GM19463 (cell line): Measurements from ENCODE around the gene FDX2.
A peak's percentile ranks its signal among the peaks of the same experiment; 100 is the strongest.

Experiments
- ATAC-seq: cut with Tn5 transposase; IDR thresholded peaks from one replicate; pipeline ENCODE4 v1.9.1; 2021; ENCODE audit warnings: mild to moderate bottlenecking, moderate library complexity; ENCODE audit not compliant: unreplicated experiment

Gene FDX2

GRCh38 chr19:10306327-10306726 lies 9.5 kb downstream of the FDX2 start:
- no peak for ATAC-seq

- no peak for ATAC-seq
These were observed 10.5 kb downstream of the FDX2 start for GRCh38 chr19:10305139-10305806.

GRCh38 chr19:10299545-10300458 lies 16.0 kb downstream of the FDX2 start:
- ATAC-seq: no peak

DNA sequence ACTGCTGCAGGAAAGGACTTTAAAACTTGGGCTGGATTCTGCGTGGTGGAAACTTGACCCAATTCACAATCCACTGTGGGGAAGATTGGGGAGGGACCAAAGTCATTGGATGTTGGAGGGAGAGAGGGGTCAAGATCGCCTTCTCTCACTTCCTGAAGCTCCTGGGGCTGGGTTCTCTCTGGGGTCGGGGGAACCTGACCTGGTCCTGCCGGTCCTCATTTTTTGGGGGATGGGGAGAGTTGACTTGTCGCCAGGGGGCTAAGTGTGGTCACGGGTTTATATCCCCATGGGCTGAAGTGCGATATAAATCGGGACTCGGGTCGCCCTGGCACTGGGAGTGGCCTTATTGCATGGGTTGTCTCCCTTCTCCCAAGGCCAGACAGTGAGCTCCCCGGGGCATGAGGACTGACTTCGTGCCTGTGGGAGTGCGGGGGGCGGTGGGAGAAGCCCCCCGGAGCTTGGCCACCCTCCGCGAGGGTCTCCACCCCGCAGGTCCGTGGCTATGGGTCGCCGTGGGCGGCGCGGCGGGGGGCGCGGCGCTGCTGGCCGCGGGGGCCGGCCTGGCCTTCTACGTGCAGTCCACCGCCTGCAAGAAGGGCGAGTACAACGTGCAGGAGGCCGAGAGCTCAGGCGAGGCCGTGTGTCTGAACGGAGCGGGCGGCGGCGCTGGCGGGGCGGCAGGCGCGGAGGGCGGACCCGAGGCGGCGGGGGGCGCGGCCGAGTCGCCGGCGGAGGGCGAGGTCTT lies 19.8 kb downstream of the FDX2 start:
- ATAC-seq: no peak

DNA sequence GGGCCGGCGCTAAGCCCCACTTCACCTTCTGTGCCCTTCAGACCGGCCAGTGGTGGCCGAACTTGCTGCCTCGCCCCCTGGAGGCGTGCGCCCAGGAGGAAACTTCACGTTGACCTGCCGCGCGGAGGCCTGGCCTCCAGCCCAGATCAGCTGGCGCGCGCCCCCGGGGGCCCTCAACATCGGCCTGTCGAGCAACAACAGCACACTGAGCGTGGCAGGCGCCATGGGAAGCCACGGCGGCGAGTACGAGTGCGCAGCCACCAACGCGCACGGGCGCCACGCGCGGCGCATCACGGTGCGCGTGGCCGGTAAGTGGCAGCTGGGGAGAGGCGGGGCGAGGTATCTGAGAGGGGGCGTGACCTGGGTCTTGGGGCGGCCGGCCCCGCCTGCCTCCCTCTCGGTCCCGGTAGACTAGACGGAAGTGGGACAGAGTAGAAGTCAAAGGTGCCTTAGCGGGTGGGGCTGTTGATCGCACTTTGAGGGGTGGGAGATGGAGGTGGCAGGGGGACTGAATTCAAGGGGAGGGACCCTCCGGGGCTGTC lies 20.4 kb downstream of the FDX2 start:
- peak; percentile 51 for ATAC-seq

- no peak for ATAC-seq
These were observed 21.5 kb downstream of the FDX2 start for GRCh38 chr19:10294368-10294697.

- ATAC-seq: no peak
These were observed 22.0 kb downstream of the FDX2 start for GRCh38 chr19:10293637-10294367.

DNA sequence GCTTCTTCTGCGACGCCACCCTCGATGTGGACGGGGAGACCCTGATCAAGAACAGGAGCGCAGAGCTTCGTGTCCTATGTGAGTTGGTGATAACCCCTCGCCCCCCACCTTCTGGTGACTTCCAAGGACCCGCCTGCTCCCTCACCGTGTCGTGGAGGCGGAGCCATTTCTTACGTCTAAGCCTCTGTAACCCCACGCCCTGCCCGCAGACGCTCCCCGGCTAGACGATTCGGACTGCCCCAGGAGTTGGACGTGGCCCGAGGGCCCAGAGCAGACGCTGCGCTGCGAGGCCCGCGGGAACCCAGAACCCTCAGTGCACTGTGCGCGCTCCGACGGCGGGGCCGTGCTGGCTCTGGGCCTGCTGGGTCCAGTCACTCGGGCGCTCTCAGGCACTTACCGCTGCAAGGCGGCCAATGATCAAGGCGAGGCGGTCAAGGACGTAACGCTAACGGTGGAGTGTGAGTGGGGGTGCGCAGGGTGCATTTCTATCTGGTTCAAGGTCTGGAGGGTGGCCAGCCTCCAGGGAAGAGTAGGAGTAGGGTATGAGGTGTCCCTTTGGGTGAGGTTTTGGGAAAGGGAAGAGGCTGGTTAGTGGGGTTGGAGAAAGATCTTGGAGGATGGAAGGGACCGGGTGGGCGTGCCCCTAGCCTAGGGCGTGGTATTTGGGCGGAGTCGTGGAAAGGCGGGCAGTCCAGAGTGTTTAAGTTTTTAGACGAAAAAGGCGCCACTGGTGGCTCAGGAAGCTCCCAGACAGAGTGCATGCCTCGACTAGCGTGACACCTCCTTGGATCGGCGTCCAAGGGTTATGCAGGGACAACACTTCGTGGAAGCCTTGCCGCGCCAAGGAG lies 22.8 kb downstream of the FDX2 start:
- ATAC-seq: no peak

GRCh38 chr19:10292206-10292788 lies 23.5 kb downstream of the FDX2 start:
- ATAC-seq: no peak

DNA sequence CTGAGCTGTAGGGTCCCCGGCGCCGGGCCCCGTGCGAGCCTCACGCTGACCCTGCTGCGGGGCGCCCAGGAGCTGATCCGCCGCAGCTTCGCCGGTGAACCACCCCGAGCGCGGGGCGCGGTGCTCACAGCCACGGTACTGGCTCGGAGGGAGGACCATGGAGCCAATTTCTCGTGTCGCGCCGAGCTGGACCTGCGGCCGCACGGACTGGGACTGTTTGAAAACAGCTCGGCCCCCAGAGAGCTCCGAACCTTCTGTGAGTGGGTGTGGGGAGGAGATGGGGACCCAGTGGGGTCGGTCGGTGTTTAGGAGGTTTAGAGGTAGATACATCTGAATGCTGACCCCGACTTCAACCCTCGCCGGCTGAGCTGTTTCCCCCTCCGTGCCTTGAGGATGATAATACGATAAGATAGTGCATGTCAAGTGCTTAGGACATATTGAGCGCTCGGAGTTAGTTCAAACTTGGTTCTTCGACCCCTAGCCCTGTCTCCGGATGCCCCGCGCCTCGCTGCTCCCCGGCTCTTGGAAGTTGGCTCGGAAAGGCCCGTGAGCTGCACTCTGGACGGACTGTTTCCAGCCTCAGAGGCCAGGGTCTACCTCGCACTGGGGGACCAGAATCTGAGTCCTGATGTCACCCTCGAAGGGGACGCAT lies 24.1 kb downstream of the FDX2 start:
- no peak for ATAC-seq

- ATAC-seq: no peak
These were observed 24.8 kb downstream of the FDX2 start for GRCh38 chr19:10290876-10291553.

DNA sequence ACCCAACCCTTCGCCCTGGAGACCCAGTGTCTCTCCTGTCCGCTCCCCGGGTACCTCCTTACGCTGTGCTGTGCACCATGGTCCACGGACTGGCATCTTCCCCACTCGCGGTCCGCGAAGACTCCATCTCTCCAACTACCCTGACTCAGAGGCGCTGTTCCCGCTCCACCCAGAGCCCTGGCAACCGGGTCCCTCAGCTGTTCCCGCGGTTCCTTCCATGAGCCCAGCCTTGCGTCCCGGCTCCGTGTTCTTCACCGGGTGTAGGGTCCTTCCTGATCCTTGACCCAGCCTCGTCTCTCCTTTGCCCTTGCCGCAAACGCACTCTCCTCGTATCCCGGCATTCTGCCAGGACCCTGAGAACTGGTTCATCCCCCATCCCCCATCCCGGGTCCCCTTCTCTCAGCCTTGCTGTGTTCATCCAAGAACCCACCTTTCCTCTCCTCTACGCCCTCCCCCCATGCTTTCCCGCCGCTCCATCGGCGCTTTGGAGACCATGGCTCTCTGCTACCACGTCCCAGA lies 25.4 kb downstream of the FDX2 start:
- ATAC-seq: no peak

DNA sequence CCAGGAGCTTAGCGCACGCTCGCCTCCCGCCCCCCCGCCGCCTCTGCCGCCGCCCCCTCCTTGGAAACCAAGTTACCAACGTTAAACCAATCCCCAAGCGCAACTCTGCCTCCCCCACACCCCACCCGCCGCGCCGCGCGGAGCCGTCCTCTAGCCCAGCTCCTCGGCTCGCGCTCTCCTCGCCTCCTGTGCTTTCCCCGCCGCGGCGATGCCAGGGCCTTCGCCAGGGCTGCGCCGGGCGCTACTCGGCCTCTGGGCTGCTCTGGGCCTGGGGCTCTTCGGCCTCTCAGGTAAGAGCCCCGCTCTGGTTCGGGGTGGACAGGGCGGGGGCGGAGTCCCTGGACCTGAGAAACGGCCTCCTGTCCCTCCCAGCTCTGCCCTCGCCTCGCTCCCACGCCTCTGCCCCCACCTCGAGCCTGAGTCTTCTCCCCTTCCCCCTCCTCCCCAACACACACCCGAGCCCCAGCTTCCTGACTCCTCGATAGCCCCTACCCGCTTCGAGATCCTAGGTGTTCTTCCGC lies 25.9 kb downstream of the FDX2 start, which contains the start of gene ICAM5:
Gene ICAM5 (plus strand): TSS at position 117 of the 521 bp plus-strand sequence. CDS start 92 bp downstream, at position 209.
- no peak for ATAC-seq

- ATAC-seq: no peak
These were observed 26.5 kb downstream of the FDX2 start for GRCh38 chr19:10289167-10289835.

- ATAC-seq: no peak
These were observed 27.1 kb downstream of the FDX2 start for GRCh38 chr19:10288662-10289166.

DNA sequence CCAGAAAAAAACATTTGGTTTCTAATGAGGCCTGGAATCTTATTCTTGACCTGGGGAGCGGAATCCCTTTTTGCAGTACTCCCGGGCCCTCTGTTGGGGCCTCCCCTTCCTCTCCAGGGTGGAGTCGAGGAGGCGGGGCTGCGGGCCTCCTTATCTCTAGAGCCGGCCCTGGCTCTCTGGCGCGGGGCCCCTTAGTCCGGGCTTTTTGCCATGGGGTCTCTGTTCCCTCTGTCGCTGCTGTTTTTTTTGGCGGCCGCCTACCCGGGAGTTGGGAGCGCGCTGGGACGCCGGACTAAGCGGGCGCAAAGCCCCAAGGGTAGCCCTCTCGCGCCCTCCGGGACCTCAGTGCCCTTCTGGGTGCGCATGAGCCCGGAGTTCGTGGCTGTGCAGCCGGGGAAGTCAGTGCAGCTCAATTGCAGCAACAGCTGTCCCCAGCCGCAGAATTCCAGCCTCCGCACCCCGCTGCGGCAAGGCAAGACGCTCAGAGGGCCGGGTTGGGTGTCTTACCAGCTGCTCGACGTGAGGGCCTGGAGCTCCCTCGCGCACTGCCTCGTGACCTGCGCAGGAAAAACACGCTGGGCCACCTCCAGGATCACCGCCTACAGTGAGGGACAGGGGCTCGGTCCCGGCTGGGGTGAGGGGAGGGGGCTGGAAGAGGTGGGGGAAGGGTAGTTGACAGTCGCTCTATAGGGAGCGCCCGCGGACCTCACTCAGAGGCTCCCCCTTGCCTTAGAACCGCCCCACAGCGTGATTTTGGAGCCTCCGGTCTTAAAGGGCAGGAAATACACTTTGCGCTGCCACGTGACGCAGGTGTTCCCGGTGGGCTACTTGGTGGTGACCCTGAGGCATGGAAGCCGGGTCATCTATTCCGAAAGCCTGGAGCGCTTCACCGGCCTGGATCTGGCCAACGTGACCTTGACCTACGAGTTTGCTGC lies 28.7 kb downstream of the FDX2 start, which contains the start of gene ICAM4:
Gene ICAM4 (plus strand): TSS at position 153 of the 935 bp plus-strand sequence. CDS start 58 bp downstream, at position 211.
- ATAC-seq: no peak
